HG02623 (cell line): ENCODE data around the gene PHF13.

Source experiments
- ATAC-seq: cut with Tn5 transposase; IDR thresholded peaks from one replicate; pipeline ENCODE4 v1.9.1; 2021; ENCODE audit warnings: moderate library complexity; ENCODE audit not compliant: unreplicated experiment

Gene PHF13

DNA sequence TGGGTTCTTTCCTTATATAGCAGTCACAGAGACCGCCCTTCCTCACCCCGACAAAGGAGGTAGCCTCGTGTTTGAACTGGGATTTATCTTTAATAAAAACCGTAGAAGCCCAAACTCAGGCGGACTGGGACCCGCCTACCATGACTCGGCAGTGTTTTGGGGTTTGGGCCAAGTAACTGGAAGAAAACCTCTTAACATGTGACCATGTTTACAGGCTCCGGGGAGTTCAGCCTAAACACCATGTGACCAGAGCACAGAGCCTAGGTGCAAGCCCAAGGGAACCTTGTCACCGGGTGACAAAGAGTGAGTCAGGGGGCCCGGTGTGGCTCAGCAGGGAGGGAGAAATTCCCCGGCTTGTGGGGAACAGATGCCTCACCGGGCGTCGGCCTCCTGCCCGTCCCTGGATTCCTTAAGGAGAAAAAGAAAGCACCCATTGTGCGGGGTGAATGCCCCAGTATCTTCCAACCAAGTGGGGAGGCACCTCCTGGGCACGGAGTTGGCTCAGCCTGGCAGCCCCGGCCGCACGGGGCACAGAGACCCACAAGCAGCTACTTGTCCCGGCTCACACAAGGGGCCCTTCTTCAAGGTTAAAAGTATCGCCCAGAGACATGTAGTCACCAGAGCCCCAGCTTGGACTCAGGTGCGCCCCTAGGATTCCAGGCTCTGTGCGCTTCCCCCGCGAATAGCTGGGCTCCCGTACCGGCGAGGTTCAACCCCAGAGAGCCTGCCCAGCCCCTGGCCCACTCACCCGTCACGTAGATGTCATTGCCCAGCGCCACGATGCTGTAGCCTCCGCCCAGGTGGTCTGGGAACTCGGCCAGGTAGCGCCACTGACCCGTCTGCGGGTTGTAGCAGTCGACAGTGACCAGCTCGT is 12.2 kb upstream of the PHF13 start:
- ATAC-seq: peak; percentile 28

DNA sequence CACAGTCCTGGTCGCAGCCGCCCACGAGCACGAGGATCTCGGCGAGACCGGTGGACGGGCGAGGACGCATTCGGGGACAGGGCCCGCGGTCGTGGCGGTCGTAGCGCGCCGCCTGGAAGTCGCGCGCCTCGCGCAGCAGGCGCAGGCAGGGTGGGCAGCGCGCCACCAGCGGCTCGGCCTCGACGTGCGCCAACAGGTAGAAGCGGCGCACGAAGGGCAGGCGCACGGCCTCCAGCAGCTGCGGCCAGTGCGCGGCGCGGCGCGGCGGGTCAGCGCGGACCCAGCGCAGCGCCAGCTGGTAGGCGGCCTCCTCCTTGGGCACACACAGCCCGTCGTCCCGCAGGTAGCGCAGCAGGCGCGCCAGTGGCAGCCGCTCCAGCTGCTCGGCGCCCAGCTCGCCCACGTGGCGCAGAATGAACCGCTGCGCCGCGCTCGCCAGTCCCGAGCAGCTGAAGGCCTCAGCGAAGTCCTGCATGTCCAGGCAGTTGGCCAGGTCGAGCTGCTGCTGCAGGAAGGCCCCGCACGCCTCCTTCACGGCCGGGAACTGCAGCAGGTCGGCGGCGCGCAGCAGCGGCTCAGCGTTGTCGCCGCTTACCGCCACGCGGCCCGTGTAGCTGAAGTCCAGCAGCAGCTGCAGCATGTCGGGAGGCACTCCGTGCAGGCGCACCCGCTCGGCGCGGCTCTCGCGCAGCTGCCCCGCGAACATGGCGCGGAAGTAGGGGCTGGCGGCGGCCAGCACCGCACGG is 11.4 kb upstream of the PHF13 start:
- peak; percentile 17 for ATAC-seq

DNA sequence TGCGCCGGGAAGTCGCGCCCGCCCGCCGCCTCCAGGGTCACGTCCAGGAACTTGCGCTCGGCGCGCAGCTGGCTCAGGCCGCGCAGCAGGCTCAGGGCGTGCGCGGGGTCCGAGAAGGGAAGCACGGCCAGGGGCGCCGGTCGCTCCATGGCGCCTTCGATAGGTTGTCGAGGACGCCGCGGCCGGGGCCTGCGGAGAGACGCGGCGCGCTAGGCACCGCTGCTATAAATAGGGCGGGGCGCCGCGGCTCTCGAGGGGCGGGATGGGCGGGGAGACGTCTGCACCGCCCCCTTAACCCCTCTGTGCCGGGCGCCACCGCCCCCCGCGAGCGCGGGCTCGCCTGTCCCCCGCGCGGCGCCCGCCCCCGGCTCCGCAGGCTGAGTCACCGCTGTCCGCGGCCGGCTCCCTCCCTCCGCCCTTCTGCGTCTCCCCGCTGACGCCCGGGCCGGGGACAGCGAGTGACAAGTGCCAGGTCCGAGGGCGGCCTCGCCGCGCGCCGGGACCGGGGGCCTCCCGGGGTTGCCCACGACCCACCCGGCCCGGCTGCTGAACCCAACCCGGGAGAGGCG is 10.8 kb upstream of the PHF13 start, which contains the start of gene KLHL21:
TSS of gene KLHL21 (minus strand) at position 201 of the 569 bp plus-strand sequence. CDS start at position 149, 52 bp downstream.
- ATAC-seq: peak; percentile 44

DNA sequence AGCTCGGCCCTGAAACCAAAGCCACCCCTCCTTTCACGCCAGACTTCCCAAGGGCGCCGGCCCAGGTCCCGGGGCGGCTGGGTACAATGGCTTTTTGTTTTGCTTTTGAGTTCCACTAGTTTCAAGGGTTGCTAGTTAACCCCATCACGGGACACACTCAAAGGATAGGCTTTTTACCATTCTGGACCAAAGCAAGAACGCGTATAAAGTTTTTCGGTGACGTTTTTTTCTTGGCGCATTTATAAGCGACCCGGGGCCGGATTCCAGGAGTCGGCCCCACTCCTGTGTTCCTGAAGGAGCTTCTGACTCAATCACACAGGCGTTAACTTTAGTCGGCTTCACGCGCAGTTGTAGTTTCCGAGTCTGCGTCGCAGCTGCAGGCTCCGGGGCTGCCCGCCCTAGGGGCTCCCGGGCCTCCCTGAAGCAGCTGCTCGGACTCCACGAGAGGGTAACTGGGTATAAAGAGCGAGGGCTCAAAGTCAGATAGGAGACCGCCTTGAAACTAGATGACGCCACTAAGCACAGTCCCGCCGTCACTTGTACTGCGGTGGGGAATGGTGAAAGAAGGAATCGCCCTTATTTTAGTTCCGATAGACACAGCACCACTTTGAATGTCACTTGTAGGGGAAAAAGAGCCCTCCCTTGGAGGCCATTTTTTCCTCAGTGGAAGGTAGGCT is 10.2 kb upstream of the PHF13 start:
- ATAC-seq: peak; percentile 12

DNA sequence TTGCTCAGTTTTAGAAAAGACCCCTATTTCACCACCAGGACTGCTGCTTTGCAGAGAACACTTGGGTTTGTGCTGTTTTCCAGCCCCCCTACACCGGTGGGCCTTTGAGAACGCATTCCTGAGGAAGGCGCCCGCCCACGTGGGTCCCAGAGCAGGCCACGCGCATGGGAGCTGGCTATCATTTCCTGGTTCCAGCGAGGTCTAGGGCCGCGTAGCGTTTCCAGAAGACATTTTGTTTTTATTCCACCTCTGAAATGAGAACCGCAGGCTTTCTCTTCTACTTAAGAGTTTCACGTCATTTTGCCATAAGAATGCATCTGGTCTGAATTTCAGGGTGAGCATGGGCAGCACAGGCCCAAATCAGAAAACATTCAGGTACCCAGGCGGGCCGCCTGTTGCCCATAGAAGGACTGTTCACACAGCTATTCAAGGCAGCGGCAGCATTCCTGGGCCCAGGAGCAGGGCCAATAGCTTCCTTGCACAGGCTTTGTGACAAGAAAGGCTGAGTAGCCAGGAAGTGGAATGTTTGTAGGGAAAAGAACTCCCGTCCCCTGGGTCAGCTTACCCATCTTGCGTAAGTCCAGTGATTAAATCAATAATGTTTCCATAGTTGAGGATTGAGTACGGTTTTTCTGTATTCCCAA is 9.5 kb upstream of the PHF13 start:
- no peak for ATAC-seq

DNA sequence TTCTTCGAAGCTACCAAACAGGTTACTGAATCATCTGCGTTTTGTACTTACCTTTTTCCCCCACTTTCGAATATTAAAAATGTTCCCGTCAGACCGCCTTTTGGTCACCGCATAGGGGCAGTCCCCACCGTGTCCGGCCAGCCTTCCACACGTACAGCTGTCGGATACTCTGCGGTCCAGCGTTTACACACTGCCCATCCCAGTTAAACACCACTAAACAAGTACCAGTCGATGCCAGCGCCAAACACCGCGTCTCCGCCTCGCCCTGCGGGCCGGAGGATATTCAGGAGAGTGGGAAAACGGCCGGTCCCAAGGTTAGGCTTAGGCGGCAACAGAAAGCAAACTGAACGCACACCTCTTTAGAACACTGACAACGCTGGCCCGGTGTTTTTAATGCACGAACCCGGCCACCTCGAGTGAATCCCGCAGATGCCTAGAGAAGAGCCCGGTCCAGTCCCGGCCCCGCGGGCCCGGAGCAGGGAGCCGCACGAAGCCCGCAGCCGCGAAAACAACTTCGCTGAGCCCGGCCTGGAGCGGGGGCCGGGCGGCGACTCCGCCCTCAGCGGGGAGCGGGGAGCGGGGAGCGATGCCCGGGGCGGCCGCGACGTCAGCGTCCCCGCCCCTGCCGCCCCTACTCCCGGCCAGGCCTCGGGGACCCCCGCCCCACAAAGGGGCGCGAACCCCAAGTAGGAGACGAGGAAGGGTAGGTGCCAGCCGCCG is 730 bp upstream of the PHF13 start:
- ATAC-seq: no peak

DNA sequence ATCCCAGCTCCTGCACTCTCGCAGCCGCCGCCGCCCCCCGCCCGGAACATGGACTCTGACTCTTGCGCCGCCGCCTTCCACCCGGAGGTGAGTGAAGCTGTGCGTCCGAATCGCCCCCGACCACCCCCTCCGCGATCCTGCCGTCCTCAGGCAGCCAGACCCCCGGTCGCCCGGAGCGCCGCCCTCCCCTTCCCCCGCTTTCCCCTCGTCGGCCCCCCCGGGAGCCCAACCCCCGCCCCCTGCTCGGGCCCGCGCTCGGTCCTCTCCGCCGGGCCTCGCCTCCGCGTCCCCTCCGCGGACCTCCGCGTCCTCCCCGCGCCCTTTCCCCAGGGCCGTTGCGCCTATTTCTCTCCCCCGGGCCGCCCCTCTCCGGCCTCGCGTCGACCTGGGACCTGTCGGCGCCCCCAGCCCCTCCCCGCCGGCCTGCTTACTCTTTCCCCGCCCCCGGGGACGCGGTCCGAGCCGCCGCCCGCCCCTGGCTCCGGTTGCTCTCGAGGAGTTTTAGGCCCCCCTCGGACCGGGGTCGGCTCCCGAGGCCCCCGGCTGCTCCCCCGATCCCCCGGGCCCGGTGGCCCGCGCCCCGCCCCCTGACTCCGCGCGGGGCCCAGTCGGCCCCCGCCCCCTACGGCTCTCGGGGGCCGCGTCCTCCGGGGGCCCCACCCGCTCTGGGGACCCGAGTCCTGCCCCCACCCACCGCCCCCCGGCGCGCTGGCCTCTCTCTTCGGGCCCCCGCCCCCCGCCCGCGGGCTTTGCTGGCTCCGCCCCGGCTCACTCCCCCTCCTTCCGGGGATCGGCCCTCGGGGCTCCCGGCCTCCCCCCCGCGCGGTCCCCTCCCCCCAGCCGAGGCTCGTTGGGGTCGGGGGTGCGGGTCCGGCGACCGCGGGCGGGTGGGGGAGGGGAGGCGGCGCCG is 743 bp downstream of the PHF13 start:
- no peak for ATAC-seq

DNA sequence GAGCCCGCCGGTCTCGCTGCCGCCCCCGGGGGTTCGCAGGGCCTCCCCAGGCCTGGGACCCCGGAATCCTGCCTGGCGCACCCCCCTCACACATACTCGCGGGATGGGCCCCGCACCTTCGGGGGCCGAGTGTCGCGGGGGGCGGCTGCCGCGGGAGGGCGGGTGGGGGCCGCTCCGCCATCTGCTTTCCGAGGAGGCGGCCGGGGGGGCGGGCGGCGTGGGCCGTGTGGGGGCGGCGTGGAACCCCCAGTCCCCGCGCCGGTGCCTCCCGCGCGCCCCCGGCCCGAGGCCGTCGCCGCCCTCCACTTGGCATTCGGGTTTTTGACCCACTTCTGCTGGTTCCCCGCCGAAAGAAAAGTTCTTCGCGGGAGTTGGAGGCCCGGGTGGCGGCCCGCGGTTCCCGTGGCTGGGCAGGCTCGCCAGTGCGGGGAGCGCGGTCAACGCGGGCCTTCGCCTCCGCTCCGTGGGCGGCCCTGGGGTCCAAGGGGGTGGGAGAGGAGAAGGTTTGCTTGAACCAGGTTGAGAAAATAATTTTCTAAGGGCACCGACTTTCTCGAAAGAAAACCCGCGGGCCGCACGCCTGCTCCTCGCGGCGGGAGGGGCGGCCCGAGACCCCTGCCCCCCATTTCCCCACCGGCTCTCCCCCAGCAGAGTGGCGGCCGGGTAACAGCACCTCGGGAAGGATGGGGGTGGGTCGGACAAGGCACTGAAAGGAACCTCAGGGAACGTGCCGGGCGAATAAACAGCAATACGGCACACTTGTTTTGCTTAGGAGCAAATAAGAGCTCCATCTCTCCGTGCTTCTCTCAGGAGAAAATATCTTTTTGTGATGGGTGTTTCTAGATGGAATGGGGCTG is 1.6 kb downstream of the PHF13 start:
- no peak for ATAC-seq

DNA sequence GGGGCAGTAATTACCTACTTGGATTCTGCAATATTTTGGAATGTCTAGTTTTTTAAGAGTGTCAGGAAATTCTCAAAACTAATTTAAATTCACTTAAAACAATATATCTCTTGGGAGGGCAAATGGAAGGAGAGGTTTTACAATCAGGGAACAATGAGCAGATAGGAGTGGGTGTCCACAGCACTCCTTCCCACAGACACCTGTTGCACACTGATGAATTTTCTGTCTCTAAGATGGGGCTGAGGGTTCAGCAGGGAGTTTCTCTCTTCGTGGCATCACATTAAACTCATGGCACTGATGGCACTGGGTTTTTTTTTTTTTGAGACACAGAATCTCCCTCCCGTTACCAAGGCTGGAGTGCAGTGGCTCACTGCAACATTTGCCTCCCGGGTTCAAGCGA is 5.5 kb downstream of the PHF13 start:
- ATAC-seq: no peak

DNA sequence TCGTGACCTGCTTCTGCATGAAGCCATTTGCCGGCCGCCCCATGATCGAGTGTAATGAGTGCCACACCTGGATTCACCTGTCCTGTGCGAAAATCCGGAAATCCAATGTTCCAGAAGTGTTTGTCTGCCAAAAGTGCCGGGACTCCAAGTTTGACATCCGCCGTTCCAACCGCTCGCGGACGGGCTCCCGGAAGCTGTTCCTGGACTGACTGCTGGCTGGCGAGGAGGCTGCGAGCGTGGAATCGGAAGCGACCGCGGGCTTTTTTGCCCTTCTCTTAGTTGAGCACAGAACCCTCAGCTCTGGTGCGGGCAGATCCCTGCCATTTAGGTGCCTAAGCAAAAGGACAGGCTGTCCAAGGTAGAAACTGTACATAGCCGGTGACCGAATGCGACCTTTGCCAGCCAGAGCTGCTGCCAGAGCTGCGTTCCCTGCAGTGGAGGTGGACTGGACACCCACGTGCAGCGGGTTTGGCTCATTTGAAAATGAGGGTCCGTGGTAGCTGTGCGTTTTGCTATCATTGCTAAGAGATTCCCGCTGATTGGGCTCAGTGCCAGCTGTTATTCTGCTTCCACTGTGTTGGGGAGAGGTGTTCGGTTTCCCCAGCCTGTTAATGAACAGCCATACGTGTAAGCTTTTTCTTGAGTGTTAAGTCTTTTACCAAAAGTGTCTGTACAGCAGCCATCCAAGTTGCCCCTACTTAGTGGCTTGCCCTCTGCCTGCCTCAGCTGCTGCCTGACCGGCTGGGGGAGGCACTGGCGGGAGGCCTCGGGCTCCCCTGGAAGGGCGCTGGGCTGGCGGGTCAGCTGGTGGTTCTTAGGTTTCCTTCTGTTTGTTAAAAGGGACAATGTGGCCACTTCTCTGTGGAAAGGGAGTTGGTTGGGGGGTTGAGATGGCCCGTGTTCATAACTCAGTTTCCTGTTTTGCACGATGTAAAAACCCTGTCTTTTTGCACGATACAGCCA is 8.2 kb downstream of the PHF13 start:
- ATAC-seq: no peak

DNA sequence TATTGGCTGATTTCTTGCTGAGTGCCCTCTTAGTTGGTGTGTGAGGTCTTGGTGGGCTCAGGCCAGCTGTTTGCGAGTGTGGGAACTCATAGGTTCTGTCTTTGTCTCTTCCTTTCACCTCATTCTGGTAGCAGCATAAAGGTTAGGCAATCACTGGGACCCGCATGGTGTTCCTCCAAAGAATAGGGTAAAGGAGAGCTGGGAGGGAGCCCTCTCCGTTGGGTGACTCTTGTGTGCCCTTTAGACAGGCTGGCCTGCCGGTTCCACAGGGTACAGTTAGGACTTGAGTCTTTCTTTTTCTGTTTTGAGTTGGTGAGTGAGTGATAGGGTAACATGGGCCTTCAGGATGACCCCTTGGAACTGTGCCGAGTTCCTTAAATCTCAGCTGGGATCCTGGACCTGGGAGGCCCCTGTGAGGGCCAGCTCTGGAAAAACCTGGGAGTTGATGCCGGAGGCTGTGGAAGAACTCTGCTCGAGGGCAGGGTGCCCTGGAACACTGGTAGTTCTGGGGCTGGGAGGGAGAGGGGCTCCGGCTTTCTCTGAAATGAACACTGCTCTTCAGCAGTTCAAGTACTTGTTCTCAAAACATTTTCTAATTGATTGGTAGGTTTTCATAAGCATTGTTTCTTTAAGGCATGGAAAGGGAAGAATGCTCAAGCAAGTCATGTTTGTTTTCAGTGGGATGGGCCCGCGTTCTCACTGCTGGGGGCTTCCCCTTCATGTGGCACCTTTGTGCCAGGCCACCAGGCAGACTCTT is 9.0 kb downstream of the PHF13 start:
- no peak for ATAC-seq

DNA sequence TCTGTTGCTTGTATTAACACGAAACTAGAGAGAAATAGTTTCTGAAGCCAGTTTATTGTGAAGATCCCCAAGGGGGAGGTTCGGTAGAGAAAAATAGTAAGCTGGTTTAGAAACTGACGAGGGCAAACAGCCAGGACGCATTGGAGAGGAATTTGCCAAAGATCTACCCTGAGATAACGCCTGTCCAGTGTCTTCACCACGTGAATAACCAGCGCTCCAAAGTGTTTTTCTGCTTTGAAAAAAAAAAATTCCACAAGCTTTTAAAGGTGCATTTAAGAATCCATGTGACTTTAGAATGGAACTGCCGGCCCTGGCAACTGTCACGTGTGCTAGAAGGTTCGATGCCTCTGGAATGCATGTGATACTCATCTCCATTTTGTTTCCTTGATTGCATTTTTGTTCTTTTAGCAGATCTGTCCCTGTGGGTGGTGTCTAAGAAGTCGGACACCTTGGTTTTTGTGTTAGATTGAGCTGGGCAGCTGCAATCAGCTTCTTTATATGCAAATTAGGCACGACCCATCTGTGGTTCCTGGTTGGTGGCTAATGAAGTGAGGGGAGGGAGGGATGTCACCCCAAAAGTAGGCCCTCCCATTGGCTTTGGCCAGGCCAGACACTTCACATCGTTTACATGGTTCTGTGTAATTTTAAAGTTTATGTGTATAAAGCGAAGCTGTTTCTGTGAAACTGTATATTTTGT is 9.9 kb downstream of the PHF13 start:
- ATAC-seq: no peak

DNA sequence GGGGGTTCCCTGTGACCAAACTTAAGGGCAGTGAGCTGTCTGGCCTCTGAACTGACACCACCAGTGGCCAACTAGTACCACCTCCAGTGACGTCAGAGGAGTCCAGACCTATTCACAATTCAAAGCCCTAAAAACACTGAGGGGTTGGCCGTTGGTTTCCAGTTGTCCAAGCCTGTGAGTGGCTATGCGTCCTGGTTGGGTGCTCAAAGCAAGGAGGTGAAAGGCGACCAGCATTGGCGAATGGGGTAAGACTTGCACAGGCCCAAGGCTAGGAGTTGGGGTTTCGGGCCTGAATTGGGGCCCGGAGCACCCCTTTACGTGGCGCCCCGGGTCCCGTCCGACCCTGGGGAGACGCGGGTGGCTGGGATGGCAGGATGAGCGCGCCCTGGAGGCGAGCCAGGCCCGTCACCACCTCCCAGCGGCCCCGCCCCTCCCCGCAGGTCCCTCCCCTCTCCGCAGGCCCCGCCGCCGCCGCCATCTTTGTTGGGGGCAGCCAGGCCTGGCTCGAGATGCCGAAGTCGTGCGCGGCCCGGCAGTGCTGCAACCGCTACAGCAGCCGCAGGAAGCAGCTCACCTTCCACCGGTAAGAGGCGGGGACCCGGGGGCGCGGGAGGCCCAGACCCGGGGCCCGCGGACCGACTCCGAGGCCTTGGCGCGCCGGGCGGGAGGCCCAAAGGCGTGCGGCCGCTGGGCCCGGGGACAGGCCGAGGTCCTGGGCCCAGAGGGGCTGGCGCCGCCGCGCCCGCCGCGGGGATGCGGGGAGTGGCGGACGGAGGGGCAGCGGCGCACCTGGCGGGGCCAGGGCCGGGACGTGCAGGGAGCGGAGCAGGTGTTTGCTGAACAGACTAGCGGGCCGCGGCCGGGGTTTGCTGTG is 11.4 kb downstream of the PHF13 start, which contains the start of gene THAP3:
TSS of gene THAP3 (plus strand) at position 159 of the 874 bp plus-strand sequence. CDS start at position 510, 351 bp downstream.
- ATAC-seq: peak; percentile 78

DNA sequence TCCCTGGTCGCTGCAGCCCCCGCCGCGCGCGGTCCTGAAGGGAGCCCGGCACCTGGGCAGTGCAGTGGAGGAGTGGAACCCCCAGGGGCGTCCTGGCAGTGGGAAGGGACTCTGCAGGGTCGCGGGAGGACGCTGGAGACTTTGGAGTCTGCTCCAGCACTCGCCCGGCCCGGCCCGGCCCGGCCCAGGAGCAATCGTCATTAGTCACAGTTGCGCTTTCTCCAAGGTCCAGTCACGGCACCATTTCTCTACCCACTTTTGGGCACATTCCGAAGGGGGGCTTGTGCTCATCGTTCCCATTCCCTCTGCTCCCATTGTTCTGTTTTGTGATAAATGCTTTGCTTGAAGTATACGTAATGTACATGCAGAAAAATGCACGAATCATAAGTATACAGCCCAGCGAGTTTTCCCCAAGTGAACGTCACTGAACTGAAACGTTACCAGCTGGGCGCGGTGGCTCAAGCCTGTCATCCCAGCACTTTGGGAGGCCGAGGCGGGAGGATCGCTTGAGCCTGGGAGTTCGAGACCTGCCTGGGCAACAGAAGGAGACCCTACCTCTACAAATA is 12.1 kb downstream of the PHF13 start:
- ATAC-seq: peak; percentile 20
